Measurements from ENCODE around the gene ATR. TPM values are rescaled to one million over a fixed set of nuclear protein-coding genes. Genes with fewer than 3 reads are reported as not detected.
"Not testable (repeated sequence)": the region's sequence is repeated elsewhere in the genome, so short reads cannot be mapped to it uniquely, and the experiment has no call there.

The ATR gene
- total RNA-seq, 1 donor from 2014 or later = 26.9 TPM

- no peak overlapping the region for H2AFZ ChIP-seq (ENCODE audit: low read depth, low read length)
- DNase-seq (ENCODE audit: low read depth) (peak; percentile 30), FAIRE-seq (no peak)
- peaks cover 16% of the 10 kb centered on the region for H3K4me1 Mint-ChIP-seq (ENCODE audit: low read depth, unreplicated experiment)
- H3K9ac ChIP-seq (ENCODE audit: low read length) = peak overlapping the region; percentile 100
- H4K20me1 ChIP-seq (ENCODE audit: insufficient read depth, low read length) = peaks cover 15% of the 10 kb centered on the region
- H3K27ac ChIP-seq (ENCODE audit: low read depth, low read length) = no peak overlapping the region
- H3K4me1 ChIP-seq (ENCODE audit: insufficient read depth, low read length) = peaks cover 11% of the 10 kb centered on the region
- peak overlapping the region; percentile 91 for H3K4me2 ChIP-seq (ENCODE audit: low read length)
- H3K4me3 Mint-ChIP-seq (ENCODE audit: unreplicated experiment) = peak overlapping the region; percentile 95
- peak overlapping the region; percentile 1 for H3K27ac Mint-ChIP-seq (ENCODE audit: unreplicated experiment)
- no peaks in the 10 kb centered on the region for H3K36me3 Mint-ChIP-seq (ENCODE audit: low read depth, unreplicated experiment)
- no peaks in the 10 kb centered on the region for H3K27me3 ChIP-seq (ENCODE audit: insufficient read depth, low read length)
- H3K79me2 ChIP-seq (ENCODE audit: insufficient read depth, low read length) = peaks cover 49% of the 10 kb centered on the region
- no peaks in the 10 kb centered on the region for H3K9me3 ChIP-seq (ENCODE audit: insufficient read depth, low read depth, low read length)
- H3K4me3 ChIP-seq (ENCODE audit: insufficient read depth, low read depth, low read length) = no peak overlapping the region
- peaks cover 3% of the 10 kb centered on the region for H3K9me3 Mint-ChIP-seq (ENCODE audit: unreplicated experiment)
- no peaks in the 10 kb centered on the region for H3K27me3 Mint-ChIP-seq (ENCODE audit: low read depth, unreplicated experiment)
- peaks cover 3% of the 10 kb centered on the region for H3K36me3 ChIP-seq (ENCODE audit: insufficient read depth, low read length)
- TF ChIP-seq EZH2 (IDR thresholded peaks at IDR 0.05; ENCODE audit: insufficient read depth, low read length) = no peak
- no peak for TF ChIP-seq CTCF (IDR thresholded peaks at IDR 0.05; ENCODE audit: insufficient read depth, low read depth, low read length)
These were observed 132.7 kb downstream of the ATR start for GRCh38 chr3:142445816-142446254.

GRCh38 chr3:142444343-142444742 lies 134.2 kb downstream of the ATR start:
- no peak overlapping the region for H3K9ac ChIP-seq (ENCODE audit: low read length)
- Mint-ChIP-seq H3K27ac (ENCODE audit: unreplicated experiment) (no peak overlapping the region), H3K36me3 (ENCODE audit: low read depth, unreplicated experiment) (peaks cover 3% of the 10 kb centered on the region), H3K9me3 (ENCODE audit: unreplicated experiment) (peaks cover 3% of the 10 kb centered on the region), H3K27me3 (ENCODE audit: low read depth, unreplicated experiment) (no peaks in the 10 kb centered on the region), H3K4me3 (ENCODE audit: unreplicated experiment) (no peak overlapping the region), H3K4me1 (ENCODE audit: low read depth, unreplicated experiment) (peaks cover 16% of the 10 kb centered on the region)
- DNase-seq (ENCODE audit: low read depth) = no peak
- FAIRE-seq = no peak
- H3K4me1 ChIP-seq (ENCODE audit: insufficient read depth, low read length) = peaks cover 11% of the 10 kb centered on the region
- H3K79me2 ChIP-seq (ENCODE audit: insufficient read depth, low read length) = peaks cover 62% of the 10 kb centered on the region
- no peak overlapping the region for H3K27ac ChIP-seq (ENCODE audit: low read depth, low read length)
- H3K27me3 ChIP-seq (ENCODE audit: insufficient read depth, low read length) = no peaks in the 10 kb centered on the region
- H3K4me3 ChIP-seq (ENCODE audit: insufficient read depth, low read depth, low read length) = no peak overlapping the region
- no peak overlapping the region for H3K4me2 ChIP-seq (ENCODE audit: low read length)
- H3K36me3 ChIP-seq (ENCODE audit: insufficient read depth, low read length) = no peaks in the 10 kb centered on the region
- no peaks in the 10 kb centered on the region for H3K9me3 ChIP-seq (ENCODE audit: insufficient read depth, low read depth, low read length)
- peaks cover 15% of the 10 kb centered on the region for H4K20me1 ChIP-seq (ENCODE audit: insufficient read depth, low read length)
- no peak for TF ChIP-seq EZH2 (IDR thresholded peaks at IDR 0.05; ENCODE audit: insufficient read depth, low read length)
- TF ChIP-seq CTCF (IDR thresholded peaks at IDR 0.05; ENCODE audit: insufficient read depth, low read depth, low read length) = no peak
- H2AFZ ChIP-seq (ENCODE audit: low read depth, low read length) = no peak overlapping the region

GRCh38 chr3:142443060-142443459 lies 135.5 kb downstream of the ATR start:
- Histone ChIP-seq H3K4me1 (ENCODE audit: insufficient read depth, low read length) (peaks cover 11% of the 10 kb centered on the region), H3K79me2 (ENCODE audit: insufficient read depth, low read length) (peaks cover 71% of the 10 kb centered on the region), H4K20me1 (ENCODE audit: insufficient read depth, low read length) (peaks cover 19% of the 10 kb centered on the region)
- H3K36me3 Mint-ChIP-seq (ENCODE audit: low read depth, unreplicated experiment); H2AFZ ChIP-seq (ENCODE audit: low read depth, low read length); H3K27me3 ChIP-seq (ENCODE audit: insufficient read depth, low read length); H3K4me3 ChIP-seq (ENCODE audit: insufficient read depth, low read depth, low read length); H3K9ac ChIP-seq (ENCODE audit: low read length); H3K27ac Mint-ChIP-seq (ENCODE audit: unreplicated experiment); H3K9me3 ChIP-seq (ENCODE audit: insufficient read depth, low read depth, low read length); H3K36me3 ChIP-seq (ENCODE audit: insufficient read depth, low read length); H3K9me3 Mint-ChIP-seq (ENCODE audit: unreplicated experiment); H3K27me3 Mint-ChIP-seq (ENCODE audit: low read depth, unreplicated experiment); DNase-seq (ENCODE audit: low read depth); FAIRE-seq; H3K4me2 ChIP-seq (ENCODE audit: low read length); H3K27ac ChIP-seq (ENCODE audit: low read depth, low read length); H3K4me3 Mint-ChIP-seq (ENCODE audit: unreplicated experiment): not testable (repeated sequence)
- peaks cover 16% of the 10 kb centered on the region for H3K4me1 Mint-ChIP-seq (ENCODE audit: low read depth, unreplicated experiment)

GRCh38 chr3:142439499-142440220 lies 138.9 kb downstream of the ATR start:
- not testable (repeated sequence) for H3K27ac Mint-ChIP-seq (ENCODE audit: unreplicated experiment); H2AFZ ChIP-seq (ENCODE audit: low read depth, low read length); H3K4me1 Mint-ChIP-seq (ENCODE audit: low read depth, unreplicated experiment); H3K4me3 Mint-ChIP-seq (ENCODE audit: unreplicated experiment); H3K27me3 ChIP-seq (ENCODE audit: insufficient read depth, low read length); H3K27me3 Mint-ChIP-seq (ENCODE audit: low read depth, unreplicated experiment); H3K4me1 ChIP-seq (ENCODE audit: insufficient read depth, low read length); FAIRE-seq; H3K36me3 ChIP-seq (ENCODE audit: insufficient read depth, low read length); H3K4me2 ChIP-seq (ENCODE audit: low read length); DNase-seq (ENCODE audit: low read depth); H3K36me3 Mint-ChIP-seq (ENCODE audit: low read depth, unreplicated experiment); H3K4me3 ChIP-seq (ENCODE audit: insufficient read depth, low read depth, low read length); H3K27ac ChIP-seq (ENCODE audit: low read depth, low read length); H3K9ac ChIP-seq (ENCODE audit: low read length); H3K9me3 ChIP-seq (ENCODE audit: insufficient read depth, low read depth, low read length); H3K9me3 Mint-ChIP-seq (ENCODE audit: unreplicated experiment)
- Histone ChIP-seq H4K20me1 (ENCODE audit: insufficient read depth, low read length) (peaks cover 24% of the 10 kb centered on the region), H3K79me2 (ENCODE audit: insufficient read depth, low read length) (peaks cover 60% of the 10 kb centered on the region)

All from astrocyte (in vitro differentiated cells and primary cell).